22Rv1 (cell line): ENCODE results near the gene CARD6.

Experiments used
- H3K27ac ChIP-seq: fragments of 450-650 bp; 2 replicates; pipeline ENCODE4 v1.5.1; 2017
- CTCF ChIP-seq: fragments of 450-650 bp; IDR thresholded peaks from 2 replicates; pipeline ENCODE4 v1.5.1; 2017; ENCODE audit warnings: mild to moderate bottlenecking
- ZFX ChIP-seq: fragments of 450-650 bp; IDR thresholded peaks from 2 replicates; pipeline ENCODE4 v1.6.1; 2017; ENCODE audit warnings: antibody characterized with exemption, borderline replicate concordance

CARD6 gene

GRCh38 chr5:40826489-40827187 is 14.5 kb upstream of the CARD6 start:
- TF ChIP-seq CTCF = no peak
- no peak for TF ChIP-seq ZFX
- H3K27ac ChIP-seq = peak overlapping the region; percentile 17

- no peak for TF ChIP-seq ZFX
- TF ChIP-seq CTCF = no peak
- peak overlapping the region; percentile 17 for H3K27ac ChIP-seq
Observed at GRCh38 chr5:40827188-40827977, 13.8 kb upstream of the CARD6 start.

GRCh38 chr5:40828021-40828631 is 13.0 kb upstream of the CARD6 start:
- 0 out of 2 replicates have a peak overlapping the region, but pooled peaks have one; percentile 9 for H3K27ac ChIP-seq

GRCh38 chr5:40828690-40829661 is 12.2 kb upstream of the CARD6 start:
- H3K27ac ChIP-seq = peak overlapping the region; percentile 9; the same call in 1 of the 2 replicates

More at GRCh38 chr5:40828021-40828631, 13.0 kb upstream of the CARD6 start:
- TF ChIP-seq CTCF (no peak), ZFX (no peak)

GRCh38 chr5:40829748-40830533 is 11.2 kb upstream of the CARD6 start:
- 0 out of 2 replicates have a peak overlapping the region, but pooled peaks have one; percentile 41 for H3K27ac ChIP-seq
- TF ChIP-seq ZFX (no peak), CTCF (no peak)

More at GRCh38 chr5:40828690-40829661, 12.2 kb upstream of the CARD6 start:
- TF ChIP-seq CTCF (no peak), ZFX (no peak)
